Stimulated activated CD4-positive, alpha-beta T cell treated with anti-CD3 and anti-CD28 coated beads, Interleukin-15, amount 100 ng/mL, for 1 hour (primary cell): Measurements from ENCODE around the gene LRP11.
"Not testable (repeated sequence)": the region's sequence is repeated elsewhere in the genome, so short reads cannot be mapped to it uniquely, and the experiment has no call there.

Experiments used
- DNase-seq, 2 donors: peaks; one replicate each; pipeline ENCODE4 v3.0.0-alpha.2; 2020; ENCODE audit warnings: low read depth in 1 of 2, low spot score in 1 of 2

LRP11 gene, protein sequence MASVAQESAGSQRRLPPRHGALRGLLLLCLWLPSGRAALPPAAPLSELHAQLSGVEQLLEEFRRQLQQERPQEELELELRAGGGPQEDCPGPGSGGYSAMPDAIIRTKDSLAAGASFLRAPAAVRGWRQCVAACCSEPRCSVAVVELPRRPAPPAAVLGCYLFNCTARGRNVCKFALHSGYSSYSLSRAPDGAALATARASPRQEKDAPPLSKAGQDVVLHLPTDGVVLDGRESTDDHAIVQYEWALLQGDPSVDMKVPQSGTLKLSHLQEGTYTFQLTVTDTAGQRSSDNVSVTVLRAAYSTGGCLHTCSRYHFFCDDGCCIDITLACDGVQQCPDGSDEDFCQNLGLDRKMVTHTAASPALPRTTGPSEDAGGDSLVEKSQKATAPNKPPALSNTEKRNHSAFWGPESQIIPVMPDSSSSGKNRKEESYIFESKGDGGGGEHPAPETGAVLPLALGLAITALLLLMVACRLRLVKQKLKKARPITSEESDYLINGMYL

DNA sequence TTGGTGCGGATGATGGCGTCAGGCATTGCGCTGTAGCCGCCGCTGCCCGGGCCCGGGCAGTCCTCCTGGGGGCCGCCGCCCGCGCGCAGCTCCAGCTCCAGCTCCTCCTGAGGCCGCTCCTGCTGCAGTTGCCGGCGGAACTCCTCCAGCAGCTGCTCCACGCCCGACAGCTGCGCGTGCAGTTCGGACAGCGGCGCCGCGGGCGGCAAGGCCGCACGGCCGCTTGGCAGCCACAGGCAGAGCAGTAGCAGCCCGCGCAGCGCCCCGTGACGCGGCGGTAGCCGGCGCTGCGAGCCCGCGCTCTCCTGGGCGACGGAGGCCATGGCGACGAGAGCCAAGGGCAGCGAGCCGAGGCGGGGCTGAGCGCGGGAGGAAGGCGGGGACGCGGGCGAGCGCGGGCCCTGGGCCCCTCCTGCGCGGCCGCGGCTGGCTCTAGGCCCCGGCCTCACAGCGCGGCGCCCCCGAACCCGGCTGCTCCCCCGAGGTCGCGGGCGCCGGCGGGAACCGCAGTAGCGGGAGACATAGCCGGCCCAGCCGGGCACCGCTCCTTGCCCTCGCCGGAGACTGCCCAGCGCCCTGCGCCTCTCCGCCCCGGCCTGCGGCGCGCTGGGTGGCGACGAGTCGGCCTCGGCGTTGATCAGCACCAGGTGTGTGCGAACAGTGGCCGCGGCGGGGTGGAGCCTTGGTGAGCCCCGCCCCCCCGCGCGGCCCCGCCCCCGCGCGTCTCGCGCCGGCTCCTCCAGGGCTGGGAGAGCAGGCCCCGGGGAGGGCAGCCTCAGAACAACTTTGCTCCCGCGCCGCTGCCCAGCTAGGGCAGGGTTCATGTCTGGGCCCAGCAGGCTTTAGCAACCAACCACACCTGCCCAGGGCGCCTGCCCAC is at the start of gene LRP11:
Gene LRP11, minus strand, starts transcription at position 662 of the 880 bp plus-strand sequence. Its CDS starts 339 bp downstream, at position 323.
- peak; percentile 73 to 77 for DNase-seq

DNA sequence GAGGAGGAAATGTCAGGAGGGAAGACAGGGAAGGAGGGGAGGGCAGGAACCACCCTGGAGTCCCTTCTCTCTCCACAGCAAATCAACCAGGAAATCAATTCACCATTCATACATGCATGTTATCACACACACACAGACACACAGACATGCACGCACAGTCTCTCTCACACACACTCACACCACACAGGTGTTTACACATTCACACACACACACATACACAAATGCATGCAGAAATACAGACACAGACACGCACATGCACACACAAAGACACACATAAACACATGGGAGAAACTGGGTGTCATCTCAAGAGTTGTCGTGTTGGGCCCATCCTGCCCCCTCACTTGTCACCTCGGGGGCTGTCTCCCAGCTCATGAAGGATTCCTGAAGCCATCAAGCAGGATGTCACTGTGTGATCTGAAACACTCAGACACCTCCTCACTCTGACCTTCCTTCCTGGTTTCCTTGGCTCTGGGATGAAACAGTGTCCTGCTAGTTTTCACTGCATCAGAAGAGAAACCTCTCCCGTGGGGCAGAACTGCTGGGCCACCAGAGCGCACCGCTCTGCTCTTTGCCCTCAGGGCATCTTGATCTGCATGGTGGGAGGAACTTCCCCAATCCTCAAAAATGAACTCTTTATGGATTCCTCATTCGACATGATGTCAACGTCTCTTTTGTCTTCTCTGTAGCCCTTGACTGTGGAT is 49.5 kb upstream of the LRP11 start:
- no peak for DNase-seq

DNA sequence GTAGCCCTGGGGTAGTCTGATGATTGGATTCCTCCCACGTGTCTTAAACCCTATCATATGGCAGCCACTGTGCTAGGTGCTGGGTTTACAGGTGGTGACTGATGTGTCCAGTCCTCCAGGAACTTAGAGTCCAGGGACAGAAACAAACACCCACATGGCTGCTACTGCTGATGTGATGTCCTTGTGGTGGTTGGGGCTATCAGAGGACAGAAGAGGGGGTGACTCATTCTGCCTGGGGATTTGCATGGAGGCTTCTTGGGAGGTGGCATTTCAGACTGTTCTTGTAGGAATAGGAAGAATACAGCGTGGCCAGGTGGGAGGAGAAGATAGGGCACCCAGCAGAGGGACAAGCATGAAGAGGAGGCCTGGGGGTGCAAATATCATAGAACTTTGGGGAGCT is 48.9 kb upstream of the LRP11 start:
- DNase-seq, result no peak

DNA sequence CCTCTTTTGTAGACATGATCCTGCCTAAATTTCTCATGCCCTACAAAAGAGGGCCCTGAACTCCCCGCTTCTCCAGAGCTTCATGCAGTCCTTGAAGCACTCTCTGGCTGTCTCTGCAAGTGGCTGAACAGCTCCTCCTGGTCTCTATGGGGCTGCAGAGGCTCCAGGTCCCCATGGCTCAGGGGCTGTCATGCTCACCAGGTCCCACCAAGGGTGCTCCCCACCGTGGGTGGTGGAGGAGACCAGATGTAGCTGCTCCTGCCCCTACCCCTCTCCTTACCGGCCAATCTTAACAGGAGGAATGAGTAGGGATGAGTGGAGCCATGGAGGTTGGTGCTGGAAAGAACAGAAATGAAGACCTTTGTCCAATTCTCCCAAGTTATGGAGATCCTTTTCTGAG is 48.5 kb upstream of the LRP11 start:
- not testable (repeated sequence) for DNase-seq

DNA sequence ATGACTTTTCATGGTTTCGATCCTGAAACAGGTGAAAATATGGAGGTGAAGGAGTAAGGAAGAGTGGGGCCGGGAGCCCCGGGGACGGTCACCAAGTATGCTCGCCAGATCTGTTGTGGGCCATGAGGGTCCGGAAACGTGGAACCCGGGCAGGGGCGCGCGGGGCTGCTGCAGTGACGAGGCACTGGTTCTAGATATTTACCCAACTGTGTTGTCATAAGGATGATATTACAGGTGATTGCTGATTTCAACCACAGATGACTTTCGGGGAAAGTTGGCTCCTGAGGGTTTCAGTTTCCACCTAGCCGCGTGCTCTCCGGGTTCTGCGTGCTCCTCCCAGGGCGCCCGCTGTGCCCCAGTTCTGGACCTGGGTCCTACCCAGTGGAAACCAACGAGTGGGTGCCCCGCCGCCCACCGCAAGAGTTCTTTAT is 46.6 kb upstream of the LRP11 start:
- no peak for DNase-seq

DNA sequence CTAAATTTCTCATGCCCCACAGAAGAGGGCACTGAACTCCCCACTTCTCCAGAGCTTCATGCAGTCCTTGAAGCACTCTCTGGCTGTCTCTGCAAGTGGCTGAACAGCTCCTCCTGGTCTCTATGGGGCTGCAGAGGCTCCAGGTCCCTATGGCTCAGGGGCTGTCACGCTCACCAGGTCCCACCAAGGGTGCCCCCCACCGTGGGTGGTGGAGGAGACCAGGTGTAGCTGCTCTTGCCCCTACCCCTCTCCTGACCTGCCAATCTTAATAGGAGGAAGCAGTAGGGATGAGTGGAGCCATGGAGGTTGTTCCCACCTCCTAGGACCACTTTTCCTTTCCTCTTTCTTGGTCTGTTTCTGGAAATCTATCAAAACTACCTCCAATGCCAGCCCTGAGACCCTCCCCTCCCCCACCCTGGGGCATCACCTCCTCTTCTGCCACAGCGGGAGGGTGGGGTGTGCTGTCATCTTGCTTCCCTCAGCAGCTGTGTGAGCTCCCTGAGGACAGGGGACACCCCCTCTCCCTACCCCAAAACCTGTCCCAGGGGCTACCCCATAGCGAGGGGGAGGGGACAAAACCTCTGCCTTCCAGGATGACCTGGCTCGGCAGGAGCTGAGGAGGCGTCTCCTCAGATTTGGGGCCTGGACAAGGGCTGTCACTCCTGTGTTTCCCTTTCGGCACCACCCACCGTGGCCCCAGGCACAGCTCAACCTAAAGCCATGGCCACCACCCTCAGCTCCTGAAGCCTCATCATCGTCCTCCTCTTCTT is 45.7 kb upstream of the LRP11 start:
- no peak for DNase-seq

DNA sequence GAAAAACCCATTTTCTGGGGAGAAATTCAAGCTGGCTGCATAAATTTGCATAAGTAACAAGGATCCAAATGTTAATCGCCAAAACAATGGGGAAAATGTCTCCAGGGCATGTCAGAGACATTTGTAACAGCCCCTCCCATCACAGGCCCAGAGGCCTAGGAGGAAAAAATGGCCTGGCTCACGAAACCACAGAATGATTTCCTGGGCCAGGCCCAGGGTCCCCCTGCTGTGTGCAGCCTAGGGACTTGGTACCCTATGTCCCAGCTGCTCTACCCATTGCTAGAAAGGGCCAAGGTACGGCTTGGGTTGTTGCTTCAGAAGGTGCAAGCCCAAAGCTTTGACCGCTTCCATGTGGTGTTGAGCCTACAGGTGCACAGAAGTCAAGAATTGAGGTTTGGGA is 44.3 kb upstream of the LRP11 start:
- DNase-seq, result not testable (repeated sequence)

DNA sequence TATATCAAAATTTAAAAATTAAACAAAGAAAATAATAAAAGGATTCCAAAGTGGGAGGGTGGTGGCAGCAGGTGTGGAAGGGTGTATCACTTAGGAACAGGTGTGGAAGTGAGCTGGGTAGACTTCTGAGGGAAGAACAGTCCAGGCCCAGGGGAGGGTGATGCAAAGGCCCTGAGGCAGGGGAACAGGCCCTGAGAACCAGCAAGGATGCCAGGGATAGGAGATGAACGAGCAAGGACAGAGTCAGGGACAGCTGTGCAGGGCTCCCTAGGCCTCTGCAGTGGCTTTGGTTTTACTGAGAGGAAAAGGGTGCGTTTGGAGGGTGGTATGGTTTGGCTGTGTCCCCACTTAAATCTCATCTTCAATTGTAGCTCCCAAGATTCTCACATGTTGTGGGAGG is 43.2 kb upstream of the LRP11 start:
- no peak for DNase-seq

DNA sequence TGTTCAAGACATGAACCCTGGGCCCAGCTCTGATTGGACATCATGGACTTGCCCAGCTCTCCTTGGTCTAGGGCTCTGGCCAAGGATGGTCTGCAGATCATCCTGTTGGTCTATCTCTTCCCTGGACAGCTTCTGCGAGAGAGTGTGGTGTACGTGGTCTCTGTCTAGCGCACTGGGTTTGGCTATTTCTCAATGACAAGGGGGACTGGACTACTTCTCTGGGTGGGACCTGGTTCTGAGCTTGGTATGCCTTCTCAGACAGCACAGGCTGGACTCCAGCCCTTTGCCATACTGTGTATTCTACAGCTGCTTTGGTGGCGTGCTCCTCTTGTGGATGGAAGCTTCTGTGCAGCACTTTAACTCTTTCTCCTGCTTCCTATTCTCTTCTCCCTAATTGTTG is 42.2 kb upstream of the LRP11 start:
- no peak for DNase-seq

DNA sequence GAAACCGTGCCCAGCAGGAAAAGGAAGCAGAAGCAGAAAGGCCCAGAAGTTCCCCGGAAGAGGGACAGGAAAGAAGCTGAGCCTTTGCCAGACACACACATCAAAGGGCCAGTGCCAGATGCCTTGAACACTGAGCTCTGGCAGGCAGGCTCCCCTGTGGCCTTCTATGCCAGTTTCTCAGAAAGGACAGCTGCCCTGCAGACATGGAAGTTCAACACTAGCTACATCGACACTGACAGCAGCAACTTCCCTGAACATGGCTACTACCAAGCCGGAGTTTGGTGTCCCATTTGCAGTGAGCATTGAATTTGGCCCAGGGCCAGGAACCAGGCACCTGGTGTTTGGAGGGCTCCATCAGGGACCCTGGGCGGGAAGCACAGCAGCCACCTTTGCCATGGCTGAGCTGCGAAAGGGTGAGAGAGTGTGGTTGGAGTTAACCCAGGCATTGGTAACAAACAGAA is 41.8 kb upstream of the LRP11 start:
- no peak for DNase-seq

DNA sequence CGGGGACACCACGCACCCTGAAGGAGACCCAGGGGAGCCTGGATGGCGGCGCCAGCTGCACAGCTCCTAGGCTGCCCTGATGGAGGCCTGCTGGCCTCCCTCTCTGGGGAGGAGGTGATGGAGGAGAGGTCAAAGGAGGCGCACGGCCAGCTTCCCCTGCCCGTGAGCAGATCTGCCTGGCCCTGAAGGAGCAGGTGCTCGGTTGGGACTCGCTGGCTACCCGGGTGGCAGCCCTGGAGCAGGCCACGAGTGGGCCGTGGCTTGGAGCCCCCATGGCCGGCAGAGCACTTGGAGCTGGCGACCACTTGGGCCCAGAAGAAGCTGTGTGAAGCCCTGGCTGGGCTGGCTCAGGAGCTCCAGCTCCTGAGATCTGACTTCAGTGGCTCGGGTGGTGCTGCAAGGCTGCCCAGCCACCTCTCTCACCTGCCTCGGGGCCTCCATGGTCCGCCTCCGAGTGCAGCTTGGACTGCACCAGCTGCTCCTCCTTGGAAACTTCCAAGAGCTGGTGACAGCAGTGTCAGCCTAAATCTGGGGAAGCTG is 41.3 kb upstream of the LRP11 start:
- no peak for DNase-seq

DNA sequence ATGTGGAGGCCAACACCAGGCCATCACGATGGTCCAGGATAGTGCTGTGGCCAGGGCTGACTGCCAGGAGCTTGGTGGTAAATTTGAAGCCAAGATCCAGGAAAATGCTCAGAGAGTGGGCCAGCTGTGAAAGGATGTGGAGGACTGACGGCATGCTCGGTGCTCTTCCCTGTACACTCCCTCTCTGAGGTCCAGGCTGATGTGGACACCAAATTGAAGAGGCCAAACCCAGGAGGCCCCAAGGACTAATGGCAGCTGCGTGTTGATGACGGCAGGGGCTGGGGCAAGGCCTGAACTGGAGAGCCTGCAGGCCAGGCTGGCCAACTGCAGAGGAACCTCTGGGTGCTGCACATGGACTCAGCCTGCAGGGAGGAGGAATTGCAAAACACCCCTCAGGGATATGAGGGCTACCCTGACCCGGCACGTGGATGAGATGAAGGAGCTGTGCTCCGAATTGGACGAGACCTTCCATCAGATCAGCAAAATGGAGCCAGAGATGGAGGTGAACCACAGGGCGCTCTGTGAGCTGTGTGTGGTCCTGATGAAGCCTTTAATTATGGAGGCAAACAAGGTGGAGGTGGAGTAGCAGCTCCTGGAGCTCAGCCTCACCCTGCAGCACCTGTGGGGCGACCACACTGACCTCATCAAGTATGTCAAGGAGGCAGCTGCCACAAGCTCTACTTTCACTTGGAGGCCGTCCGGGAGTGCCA is 40.7 kb upstream of the LRP11 start:
- no peak for DNase-seq

DNA sequence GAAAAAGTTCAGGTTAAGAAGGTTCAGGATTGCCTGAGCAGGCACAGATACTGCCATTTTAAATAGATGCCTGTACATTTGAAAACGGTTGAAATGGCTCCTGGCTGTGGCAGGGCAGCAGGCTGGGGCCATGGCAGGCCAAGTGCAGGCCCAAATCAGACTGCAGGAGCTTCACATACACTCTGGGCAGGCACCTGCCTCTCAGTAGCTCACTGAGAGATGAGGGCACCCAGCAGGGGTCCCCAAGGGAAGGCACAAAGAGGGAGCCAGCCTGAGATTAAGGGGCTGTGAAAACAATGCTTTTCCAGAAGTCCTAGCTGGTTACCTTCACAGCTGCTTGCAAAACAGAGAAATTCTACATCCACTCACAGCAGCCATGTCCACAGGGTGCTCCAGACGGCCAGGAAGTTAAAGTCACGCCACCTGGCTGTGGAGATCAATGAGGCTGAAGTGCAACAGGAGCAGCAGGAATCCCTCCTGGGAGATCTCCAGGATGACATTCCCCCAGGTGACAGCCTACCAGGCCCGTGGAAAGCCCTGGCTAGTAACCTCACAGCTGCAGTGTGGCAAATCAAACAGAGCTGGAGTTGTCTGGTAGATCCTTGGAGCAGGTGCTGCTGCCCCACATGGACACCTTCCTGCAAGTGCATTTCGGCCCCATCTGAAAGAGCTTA is 39.9 kb upstream of the LRP11 start:
- no peak for DNase-seq

DNA sequence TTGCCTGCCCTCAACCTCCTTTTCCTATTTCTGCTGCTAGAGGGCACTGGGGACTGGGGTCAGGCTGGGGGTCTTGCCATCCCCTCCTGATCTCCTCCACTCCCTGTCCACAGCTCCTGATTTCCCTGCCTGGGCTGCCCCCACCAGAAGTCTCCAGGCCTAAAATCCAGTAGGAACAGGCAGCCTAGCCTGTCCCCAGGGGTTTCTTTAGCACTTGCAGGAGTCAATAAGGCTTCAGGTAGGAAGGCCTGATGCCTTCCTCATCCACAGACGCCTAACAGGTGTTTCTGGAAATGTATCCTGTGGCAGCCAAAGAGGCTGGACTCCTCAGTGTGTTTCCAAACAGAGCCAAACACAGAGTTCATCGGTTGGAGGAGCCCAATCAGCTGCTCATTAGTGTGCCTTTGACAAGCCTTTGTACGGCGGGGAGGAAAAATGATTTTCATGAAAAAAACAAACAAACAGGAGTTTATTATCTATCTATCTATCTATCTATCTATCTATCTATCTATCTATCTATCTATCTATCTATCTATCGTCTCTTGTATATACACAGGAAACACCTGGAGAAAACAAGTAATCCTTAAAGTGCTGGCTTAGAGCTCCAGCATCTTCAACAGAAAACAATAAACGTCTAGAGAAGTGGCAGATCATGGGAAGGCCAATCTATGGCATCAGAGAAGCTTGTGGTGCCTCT is 37.4 kb upstream of the LRP11 start:
- DNase-seq, result no peak

DNA sequence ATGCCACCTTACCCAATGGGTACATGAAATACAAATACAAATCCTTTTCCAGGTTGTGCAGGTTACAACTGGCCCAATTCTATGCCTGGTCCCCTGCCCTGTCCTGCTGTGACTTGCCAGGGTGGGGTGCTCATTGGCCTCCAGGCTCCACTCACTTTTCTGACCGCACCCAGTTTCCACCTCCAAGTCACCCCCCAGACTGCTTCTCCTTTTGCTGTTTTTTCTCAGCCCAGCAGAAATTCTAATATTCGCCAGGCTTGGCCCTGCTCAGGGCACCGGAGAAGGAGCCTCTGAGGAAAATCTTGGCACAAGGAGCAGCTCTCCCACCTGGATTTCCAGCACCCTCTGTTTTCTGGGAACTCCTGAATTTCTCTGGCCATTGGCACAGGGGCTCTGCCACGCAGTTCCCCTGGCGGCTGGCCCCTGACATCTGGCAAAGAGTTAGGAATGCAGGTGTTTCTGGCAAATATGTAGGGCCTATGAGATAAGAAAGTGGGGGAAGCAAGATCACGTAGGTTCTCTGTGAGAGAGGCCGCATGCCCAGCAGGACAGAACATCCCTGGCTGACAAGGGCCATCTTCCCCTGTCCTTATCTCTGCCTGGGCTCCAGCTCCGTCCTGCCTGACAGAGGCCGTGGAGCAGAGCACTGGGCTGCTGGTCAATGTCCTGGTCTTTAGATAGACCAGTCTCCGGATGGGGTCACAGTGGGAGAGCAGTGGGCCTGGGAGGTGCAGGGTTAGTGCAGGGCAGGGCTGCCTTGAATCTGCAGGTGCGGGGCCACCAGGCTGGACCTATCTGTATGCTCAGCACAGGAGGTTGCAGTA is 36.7 kb upstream of the LRP11 start:
- DNase-seq, result no peak

DNA sequence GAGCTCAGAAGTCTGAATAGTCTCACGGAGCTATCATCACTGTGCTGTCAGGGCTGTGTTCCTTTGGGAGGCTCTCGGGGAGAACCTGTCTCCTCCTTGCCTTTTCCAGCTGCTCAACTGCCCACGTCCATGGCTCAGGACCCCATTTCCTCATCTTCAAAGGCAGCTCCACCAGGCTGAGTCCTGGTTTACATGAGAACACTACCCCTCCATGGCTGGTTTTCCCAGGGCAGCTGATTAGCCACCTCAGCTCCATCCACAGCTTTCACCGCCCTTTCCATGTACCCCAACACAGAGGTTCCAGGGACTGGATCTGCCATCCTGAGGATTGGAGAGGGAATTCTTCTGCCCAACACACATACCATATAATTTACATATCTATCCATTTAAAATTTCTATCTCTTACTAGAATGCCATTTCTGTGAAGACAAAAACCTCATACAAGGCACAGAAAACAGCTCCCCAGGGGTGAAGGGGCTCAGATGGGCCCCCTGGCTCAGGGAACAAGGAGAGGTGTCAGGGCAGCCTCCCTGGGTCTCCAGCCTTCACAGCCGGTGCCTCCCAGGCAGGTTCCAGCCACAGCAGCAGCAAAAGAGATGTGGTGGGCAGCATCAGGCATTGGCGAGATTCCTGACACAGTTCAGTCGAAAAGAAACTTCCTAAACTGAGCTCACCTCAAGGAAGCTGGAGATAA is 35.9 kb upstream of the LRP11 start:
- no peak for DNase-seq

DNA sequence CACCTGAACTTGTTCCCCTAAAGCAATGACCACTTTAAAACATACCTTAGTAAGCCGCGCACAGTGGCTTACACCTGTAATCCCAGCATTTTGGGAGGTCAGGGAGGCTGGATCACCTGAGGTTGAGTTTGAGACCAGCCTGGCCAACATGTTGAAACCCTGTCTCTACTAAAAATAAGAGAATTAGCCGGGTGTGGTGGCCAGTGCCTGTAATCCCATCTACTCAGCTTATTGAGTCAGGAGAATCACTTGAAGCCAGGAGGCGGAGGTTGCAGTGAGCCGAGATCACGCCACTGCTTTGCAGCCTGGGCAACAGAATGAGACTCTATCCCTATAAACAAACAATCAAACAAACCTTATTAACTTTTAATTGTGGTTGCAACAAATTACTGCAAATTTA is 35.3 kb upstream of the LRP11 start:
- no peak for DNase-seq
